Right atrium auricular region (tissue), 2 donors: ENCODE data around the gene RPLP1. TPM values are rescaled to one million over a fixed set of nuclear protein-coding genes. Genes with fewer than 3 reads are reported as not detected.

ENCODE experiments used
- DNase-seq: peaks from one replicate; pipeline ENCODE4 v3.0.0-alpha.2; 2019; ENCODE audit warnings: low spot score
- H3K27ac ChIP-seq, 2 donors: fragments of 200-600 bp; sonication (generic); 1 replicate in 1 of 2; 2 replicates in 1 of 2; pipeline ENCODE4 v1.5.1; 2016 to 2019
- H3K27me3 ChIP-seq, 2 donors: fragments of 200-600 bp; sonication (generic); one replicate each; pipeline versions ENCODE4 v1.5.1 to v1.6.0; 2017 to 2019
- H3K36me3 ChIP-seq: fragments of 200-600 bp; sonication (generic); one replicate; pipeline ENCODE4 v1.5.1; 2016
- H3K4me1 ChIP-seq, 2 donors: fragments of 200-600 bp; sonication (generic); one replicate each; pipeline versions ENCODE4 v1.5.1 to v1.6.0; 2017 to 2019
- H3K4me3 ChIP-seq, 2 donors: fragments of 200-600 bp; sonication (generic); 1 replicate in 1 of 2; 2 replicates in 1 of 2; pipeline ENCODE4 v1.5.1; 2017 to 2019; ENCODE audit warnings: mild to moderate bottlenecking in 1 of 2, moderate library complexity in 1 of 2
- H3K9me3 ChIP-seq, 2 donors: fragments of 200-600 bp; sonication (generic); one replicate each; pipeline ENCODE4 v1.5.1; 2019
- total RNA-seq, 2 donors: library from RNA; depleted of rRNA; stranded (reverse); fragments of >200 nt; gene quantifications; one replicate each; pipeline ENCODE4 v1.1.0, GENCODE V29; 2016
- TF ChIP-seq, protein P1 (sequence below), 2 donors: fragments of 200-600 bp; sonication (generic); IDR thresholded peaks; one replicate each; pipeline ENCODE4 v1.5.1; 2019; ENCODE audit warnings: antibody characterized with exemption in 2 of 2

The RPLP1 gene
- total RNA-seq, 2 donors from 2014 or later: 560 to 705 TPM

- H3K9me3 ChIP-seq: peaks cover 0 to 8% of the 10 kb centered on the region in 2 donors
- H3K36me3 ChIP-seq: no peaks in the 10 kb centered on the region
- H3K27me3 ChIP-seq: no peaks in the 10 kb centered on the region
- H3K4me3 ChIP-seq: no peak overlapping the region
- H3K4me1 ChIP-seq: no peaks in the 10 kb centered on the region
- DNase-seq: no peak
- TF ChIP-seq, protein P1, sequence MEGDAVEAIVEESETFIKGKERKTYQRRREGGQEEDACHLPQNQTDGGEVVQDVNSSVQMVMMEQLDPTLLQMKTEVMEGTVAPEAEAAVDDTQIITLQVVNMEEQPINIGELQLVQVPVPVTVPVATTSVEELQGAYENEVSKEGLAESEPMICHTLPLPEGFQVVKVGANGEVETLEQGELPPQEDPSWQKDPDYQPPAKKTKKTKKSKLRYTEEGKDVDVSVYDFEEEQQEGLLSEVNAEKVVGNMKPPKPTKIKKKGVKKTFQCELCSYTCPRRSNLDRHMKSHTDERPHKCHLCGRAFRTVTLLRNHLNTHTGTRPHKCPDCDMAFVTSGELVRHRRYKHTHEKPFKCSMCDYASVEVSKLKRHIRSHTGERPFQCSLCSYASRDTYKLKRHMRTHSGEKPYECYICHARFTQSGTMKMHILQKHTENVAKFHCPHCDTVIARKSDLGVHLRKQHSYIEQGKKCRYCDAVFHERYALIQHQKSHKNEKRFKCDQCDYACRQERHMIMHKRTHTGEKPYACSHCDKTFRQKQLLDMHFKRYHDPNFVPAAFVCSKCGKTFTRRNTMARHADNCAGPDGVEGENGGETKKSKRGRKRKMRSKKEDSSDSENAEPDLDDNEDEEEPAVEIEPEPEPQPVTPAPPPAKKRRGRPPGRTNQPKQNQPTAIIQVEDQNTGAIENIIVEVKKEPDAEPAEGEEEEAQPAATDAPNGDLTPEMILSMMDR (IDR thresholded peaks at IDR 0.05): no peak
- no peak overlapping the region for H3K27ac ChIP-seq
Measured at GRCh38 chr15:69479081-69479480, 26.5 kb downstream of the RPLP1 start.

DNA sequence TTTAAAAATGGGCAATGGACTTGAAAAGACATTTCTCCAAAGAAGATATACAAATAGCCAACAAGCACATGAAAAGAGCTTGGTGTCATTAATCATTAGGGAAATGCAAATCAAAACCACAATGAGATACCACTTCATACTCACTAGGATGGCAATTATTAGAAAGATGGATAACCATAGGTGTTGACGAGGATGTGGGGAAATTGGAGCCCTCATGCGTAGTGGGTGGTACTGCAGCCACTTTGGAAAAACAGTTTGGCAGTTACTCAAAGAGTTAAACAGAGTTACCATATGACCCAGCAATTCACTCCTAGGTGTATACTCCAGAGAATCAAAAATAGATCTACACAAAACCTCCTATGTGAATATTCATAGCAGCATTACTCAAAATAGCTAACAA is 27.4 kb downstream of the RPLP1 start:
- peaks cover 0 to 8% of the 10 kb centered on the region in 2 donors for H3K9me3 ChIP-seq
- no peaks in the 10 kb centered on the region for H3K27me3 ChIP-seq
- H3K4me1 ChIP-seq: no peaks in the 10 kb centered on the region
- no peak overlapping the region for H3K4me3 ChIP-seq
- TF ChIP-seq, protein P1 (IDR thresholded peaks at IDR 0.05): no peak
- no peaks in the 10 kb centered on the region for H3K36me3 ChIP-seq
- DNase-seq: no peak
- no peak overlapping the region for H3K27ac ChIP-seq

- TF ChIP-seq, protein P1 (IDR thresholded peaks at IDR 0.05): no peak
- no peak overlapping the region for H3K4me3 ChIP-seq
- peaks cover 0 to 14% of the 10 kb centered on the region in 2 donors for H3K9me3 ChIP-seq
- H3K36me3 ChIP-seq: no peaks in the 10 kb centered on the region
- no peak overlapping the region for H3K27ac ChIP-seq
- H3K27me3 ChIP-seq: no peaks in the 10 kb centered on the region
- no peak for DNase-seq
- no peaks in the 10 kb centered on the region for H3K4me1 ChIP-seq
Measured at GRCh38 chr15:69480932-69481331, 28.3 kb downstream of the RPLP1 start.

DNA sequence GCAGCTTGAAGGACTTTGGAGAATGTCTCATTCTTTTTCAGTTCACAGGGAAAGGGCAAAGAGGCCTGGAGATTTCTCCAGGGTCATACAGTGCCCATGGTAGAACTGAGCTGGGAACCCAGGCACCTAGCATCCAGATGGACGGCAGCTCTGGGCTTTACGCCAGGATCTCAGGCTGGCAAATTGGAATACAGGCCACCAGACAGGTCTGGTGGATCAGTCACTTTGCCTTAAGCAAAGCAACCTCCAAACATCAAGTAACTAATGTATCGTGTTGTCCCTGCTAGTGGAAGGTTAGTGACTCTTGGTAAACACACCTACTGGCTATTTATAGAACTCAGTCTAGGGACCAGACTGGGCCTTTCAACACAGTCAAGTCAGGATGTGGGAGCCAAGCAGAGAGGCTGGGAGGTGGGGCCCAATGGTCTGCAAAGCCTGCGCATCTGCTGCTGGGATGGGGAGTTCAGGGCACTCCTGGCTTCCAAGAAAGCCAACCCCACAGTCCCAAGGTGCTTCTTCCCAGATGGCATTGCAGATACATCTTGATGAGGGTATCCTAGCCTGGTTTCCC is 30.2 kb downstream of the RPLP1 start:
- no peak overlapping the region for H3K4me3 ChIP-seq
- no peak for DNase-seq
- TF ChIP-seq, protein P1 (IDR thresholded peaks at IDR 0.05): no peak
- no peak overlapping the region for H3K27ac ChIP-seq
- no peaks in the 10 kb centered on the region for H3K36me3 ChIP-seq
- H3K4me1 ChIP-seq: no peaks in the 10 kb centered on the region
- H3K9me3 ChIP-seq: peaks cover 0 to 15% of the 10 kb centered on the region in 2 donors
- H3K27me3 ChIP-seq: no peaks in the 10 kb centered on the region

DNA sequence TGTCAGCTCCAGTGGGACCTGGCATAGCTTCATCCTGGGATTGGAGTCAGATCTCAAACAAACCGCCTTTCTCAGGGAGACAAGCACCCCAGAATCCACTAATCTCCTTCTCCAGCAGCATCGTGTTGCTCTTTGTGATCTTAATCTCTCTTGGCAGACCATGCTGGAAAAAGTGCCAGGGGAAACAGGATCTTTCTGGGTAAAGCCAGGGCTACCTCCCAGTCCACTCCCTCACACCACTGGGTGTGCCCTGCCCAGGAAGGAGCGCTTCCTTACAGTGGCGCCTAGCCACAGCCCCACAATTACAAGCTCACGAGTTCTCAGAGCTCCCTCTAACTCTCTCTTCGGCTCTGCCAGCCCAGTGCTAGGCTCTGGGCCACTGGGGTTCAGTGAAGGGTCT is 32.2 kb downstream of the RPLP1 start:
- H3K36me3 ChIP-seq: no peaks in the 10 kb centered on the region
- peaks cover 0 to 6% of the 10 kb centered on the region in 2 donors for H3K4me1 ChIP-seq
- peaks cover 0 to 12% of the 10 kb centered on the region in 2 donors for H3K9me3 ChIP-seq
- TF ChIP-seq, protein P1 (IDR thresholded peaks at IDR 0.05): no peak
- H3K4me3 ChIP-seq: no peak overlapping the region
- H3K27me3 ChIP-seq: no peaks in the 10 kb centered on the region
- no peak for DNase-seq
- H3K27ac ChIP-seq: no peak overlapping the region
